ENCODE measurements around the gene HMCN2. TPM values are rescaled to one million over a fixed set of nuclear protein-coding genes. Genes with fewer than 3 reads are reported as not detected.

HMCN2 gene
- total RNA-seq, 1 donor from 2014 or later, result 5.7 TPM

DNA sequence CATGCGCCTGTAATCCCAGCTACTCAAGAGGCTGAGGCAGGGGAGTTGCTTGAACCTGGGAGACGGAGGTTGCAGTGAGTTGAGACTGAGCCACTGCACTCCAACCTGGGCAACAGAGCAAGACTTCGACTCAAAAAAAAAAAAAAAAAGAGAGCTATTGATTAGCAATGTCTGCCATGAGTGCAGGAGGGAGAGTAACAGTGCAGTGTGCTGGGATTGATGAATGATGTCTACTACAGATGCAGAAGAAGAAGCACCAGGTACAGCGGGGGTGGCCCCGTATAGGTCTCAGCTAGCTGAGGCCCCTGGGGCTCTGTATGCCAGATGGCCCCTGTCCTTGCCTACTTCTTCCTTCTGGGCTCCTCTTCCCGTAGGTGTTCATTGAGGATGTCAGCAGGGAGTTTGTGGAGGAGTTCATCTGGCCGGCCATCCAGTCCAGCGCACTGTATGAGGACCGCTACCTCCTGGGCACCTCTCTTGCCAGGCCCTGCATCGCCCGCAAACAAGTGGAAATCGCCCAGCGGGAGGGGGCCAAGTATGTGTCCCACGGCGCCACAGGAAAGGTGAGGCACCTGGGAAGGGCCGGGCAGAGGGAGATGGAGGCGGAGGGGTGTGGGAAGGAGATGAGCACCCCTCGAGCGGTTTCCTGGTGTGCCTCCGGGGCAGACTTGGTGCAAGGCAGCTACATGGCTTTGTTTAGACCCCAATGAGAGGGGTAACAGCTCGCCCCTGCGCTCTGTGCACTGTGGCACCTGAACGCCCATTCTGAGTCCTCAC, 192.7 kb downstream of the HMCN2 start:
- intact Hi-C loops (cut with DNase I), result no loop called here
- ATAC-seq, result no peak
- peak; percentile 53 for DNase-seq (ENCODE audit: missing footprints)

- ATAC-seq, result no peak
- DNase-seq (ENCODE audit: missing footprints), result no peak
- intact Hi-C loops (cut with DNase I), result no loop called here
Observed at GRCh38 chr9:130458804-130459067, 193.2 kb downstream of the HMCN2 start.

DNA sequence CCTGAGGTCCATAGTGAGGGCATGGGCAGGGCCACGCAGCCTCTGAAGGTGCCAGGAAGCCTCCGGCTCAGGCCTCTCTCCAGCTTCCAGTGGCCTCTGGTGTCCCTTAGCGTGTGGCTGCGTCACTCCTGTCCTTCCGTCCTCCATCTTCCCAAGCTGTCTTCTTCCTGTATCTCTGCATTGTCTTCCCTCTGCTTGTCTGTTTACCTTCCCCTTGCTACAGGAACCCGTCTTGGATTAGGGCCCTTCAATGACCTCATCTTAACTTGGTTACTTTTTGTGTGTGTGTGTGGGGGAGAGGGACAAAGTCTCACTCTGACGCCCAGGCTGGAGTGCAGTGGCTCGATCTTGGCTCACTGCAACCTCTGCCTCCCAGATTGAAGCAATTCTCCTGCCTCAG, 193.6 kb downstream of the HMCN2 start:
- DNase-seq (ENCODE audit: missing footprints), result no peak
- intact Hi-C loops (cut with DNase I), result no loop called here
- no peak for ATAC-seq

GRCh38 chr9:130459941-130460669, 194.5 kb downstream of the HMCN2 start:
- ATAC-seq, result no peak
- intact Hi-C loops (cut with DNase I), result no loop called here
- peak; percentile 62 for DNase-seq (ENCODE audit: missing footprints)

DNA sequence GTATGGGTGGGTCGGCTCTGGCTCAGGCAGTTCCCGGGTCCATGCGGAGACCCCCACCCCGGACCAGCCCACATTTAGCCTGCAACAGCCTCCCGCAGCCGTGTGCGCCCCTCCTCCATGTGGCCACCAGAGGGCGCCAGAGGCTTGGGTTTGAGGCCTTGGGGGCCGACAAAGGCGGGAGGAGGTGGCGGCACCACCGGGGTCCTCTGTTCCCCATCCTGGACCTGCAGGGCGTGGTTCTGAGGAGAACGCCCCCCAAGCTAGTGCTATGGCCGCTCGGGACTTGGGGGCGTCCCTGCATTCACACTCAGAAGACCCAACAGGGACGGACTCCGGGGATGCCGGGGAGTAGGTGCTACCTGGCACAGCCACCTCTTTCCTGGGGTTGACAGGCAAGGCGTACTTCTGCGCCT, 195.7 kb downstream of the HMCN2 start:
- DNase-seq (ENCODE audit: missing footprints) (peak; percentile 76), ATAC-seq (peak; percentile 60)
- intact Hi-C loops (cut with DNase I), result loop anchor here (1.0 kb wide), 1 partner anchor 221 kb away; no protein-coding TSS in a partner anchor

DNA sequence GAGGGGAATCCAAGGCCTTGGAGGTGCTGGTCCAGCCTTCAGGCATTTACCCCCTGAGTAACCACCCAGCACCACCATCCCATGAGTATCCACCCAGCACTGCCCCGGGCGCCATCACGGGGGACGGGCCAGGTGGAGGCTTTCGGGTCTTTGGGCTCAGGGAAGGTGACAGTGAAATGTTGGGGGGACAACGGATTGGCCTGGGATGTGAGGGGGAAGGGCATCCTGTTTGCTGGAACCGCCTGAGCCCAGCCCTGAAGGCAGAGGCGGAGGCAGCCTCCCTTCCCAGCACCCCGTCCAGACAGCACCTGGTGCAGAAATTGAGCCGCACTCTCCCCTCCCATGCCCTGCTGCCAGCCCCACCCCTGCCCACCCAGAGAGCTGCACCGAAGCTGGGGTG, 196.2 kb downstream of the HMCN2 start:
- intact Hi-C loops (cut with DNase I), result loop anchor here (1.0 kb wide), 1 partner anchor 221 kb away; no protein-coding TSS in a partner anchor
- ATAC-seq (no peak), DNase-seq (ENCODE audit: missing footprints) (peak; percentile 64)

DNA sequence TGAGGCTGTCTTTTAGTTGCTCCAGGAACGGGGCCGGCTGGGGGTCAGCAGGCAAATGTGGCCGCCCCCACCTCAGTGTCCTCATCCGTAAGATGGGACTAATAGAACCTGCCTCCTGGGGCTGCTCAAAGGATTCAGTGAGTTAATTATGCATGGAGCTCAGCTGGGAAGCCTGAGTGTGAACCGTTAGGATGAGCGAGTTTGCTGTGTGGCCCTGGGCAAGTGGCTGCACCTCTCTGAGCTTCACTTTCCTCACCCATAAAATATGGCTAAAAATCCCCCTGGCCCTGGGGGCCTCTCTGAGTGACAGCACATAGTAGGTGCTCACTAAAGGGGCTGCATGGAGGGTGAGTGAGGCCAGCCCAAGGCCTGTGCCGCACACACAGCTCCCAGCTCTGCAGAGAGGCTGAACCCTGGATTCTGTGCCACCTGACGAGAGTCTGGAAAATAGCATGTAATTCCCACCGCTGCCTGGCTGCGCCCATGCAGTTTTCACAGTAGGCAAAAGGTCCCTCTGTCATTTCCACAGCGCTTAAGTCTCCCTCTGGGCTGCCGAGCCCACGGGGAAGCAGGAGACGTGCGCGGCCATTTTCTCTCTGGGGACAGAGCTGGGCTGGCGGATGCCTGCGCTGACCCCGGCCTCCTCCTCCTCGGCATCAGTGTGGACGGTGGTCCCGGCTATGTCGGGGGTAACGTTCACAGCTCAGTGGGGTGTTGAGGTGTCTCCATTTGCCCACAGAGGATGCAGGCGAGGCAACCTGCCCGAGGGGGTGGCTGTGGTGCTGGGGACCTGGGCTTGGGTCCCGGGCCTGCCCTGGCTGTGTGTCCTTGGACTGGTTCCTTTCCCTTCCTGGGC, 197.4 kb downstream of the HMCN2 start:
- ATAC-seq (no peak), DNase-seq (ENCODE audit: missing footprints) (peak; percentile 37)
- intact Hi-C loops (cut with DNase I), result no loop called here

DNA sequence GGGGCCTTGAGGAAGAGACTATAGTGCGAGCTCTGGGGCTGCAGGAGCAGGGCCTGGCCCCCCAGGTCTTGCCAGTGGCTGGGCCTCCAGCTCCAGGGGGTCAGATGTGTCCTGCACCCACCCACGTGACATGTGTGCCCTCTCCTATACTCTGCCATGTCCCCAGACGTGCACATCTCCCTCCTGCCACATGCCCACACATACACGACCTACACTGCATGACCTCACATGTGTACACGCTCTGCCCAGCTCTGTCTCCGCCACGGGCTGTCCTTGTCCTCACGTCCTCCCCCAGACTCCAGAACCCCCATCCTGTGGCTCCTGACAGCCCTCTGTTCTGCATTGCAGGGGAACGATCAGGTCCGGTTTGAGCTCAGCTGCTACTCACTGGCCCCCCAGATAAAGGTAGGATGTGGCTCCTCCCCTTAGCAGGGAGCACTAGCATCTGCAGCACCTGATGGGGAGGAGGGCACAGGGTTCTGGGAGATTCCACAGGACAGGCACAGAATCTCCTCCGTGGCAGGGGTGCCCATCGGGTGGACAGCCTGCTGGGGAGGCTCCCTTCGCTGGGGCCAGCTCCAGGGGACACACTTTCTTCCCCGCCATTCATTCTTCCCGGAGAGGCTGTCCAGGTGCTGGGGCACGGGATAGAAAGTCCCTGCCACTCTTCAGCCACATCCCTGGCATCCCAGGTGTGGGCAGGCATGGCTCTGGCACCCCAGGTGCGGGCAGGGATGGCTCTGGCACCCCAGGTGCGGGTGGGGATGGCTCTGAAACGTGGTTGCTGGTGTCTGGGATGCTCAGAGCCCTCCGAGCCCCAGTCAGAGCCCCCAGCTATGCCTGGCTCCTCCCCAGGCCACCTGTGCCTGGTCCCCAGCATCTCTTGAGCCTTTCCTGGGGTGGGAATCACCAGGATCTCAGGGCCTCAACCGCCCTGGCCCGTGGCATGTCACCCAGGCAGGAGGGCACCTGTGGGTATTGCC, 198.5 kb downstream of the HMCN2 start:
- ATAC-seq (no peak), DNase-seq (ENCODE audit: missing footprints) (peak; percentile 37)
- intact Hi-C loops (cut with DNase I), result no loop called here

DNA sequence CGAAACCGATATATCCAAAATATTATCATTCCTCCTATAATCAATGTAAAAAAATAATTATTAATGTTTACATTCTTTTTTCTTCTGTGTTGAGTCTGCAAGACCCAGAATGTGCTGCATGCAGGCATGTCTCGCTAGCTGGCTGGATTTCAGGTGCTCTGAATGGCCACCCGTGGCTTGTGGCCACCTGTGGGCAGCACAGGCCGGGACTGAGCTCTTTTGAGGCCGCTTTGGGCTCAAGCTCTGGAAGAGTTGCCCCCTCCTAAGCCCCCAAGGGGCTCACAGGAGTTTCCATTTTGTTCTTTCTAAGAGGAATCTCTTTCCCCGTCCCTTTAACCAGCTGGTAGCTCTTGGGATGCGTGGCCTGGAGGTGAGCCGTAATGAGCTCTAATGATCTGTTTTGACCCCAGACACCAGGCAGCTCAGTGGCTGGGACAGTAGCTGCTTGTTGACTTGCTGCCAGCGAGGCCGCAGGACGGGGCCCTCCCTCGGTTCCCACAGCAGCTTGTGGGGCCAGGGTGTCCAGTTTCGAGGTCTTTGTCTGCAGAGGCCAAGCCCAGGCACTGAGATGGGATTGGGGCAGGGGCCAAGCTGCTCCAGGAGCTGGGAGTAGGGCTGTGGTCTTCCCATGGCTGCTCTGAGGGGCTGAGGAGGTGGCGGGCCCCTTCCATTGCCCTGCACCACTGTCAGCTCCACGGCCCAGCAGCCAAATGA, 200.0 kb downstream of the HMCN2 start:
- ATAC-seq (no peak), DNase-seq (ENCODE audit: missing footprints) (no peak)
- intact Hi-C loops (cut with DNase I), result no loop called here

DNA sequence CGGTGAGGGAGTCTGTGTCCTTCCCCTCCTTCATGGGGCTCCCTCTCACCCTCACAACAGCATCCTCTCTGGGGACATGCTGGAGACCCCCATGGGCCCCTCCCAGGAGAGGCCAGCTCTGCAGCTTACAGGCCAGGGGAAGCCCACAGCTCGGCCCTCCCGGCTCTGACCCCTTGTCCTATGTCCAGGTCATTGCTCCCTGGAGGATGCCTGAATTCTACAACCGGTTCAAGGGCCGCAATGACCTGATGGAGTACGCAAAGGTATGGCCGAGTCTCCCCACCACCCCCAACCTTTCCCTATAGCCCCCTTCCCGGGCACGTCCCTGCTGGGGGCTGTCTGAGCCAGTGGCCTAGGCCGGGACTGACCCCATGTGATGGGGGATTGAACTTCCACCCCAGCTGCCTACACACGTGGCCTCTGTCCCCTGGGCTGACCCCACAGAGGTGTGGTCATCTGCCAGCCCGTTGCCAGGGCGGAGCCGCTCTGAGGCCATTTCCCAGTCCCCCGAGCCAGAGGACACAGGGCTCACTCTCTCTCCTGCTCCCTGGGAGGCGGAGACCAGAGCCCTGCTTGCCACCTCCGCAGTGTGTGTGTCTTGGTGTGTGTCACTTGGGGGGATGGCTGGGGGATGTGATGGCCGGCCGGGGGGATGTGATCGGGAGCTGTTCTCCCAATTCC, 201.1 kb downstream of the HMCN2 start:
- ATAC-seq (no peak), DNase-seq (ENCODE audit: missing footprints) (no peak)
- intact Hi-C loops (cut with DNase I), result no loop called here

DNA sequence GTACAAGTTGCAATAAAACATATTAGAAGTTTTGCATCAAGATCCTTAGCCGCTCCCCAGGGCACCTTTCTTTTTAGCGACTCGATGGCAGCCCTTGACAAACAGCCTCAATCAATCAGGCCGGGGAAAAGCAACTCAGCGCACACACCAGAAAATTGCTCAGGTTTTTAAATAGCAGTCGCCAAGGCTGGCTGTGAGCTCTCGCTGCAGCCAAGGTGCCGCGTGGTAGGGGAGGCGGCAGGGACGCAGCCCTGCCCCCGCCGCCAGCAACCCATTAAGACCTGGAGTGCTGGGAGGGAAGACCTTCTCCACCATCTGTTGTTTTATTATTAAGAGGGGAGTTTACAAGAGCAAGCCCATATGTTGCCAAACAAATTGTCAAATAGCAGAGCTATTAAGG, 201.8 kb downstream of the HMCN2 start:
- intact Hi-C loops (cut with DNase I), result no loop called here
- ATAC-seq (no peak), DNase-seq (ENCODE audit: missing footprints) (no peak)

DNA sequence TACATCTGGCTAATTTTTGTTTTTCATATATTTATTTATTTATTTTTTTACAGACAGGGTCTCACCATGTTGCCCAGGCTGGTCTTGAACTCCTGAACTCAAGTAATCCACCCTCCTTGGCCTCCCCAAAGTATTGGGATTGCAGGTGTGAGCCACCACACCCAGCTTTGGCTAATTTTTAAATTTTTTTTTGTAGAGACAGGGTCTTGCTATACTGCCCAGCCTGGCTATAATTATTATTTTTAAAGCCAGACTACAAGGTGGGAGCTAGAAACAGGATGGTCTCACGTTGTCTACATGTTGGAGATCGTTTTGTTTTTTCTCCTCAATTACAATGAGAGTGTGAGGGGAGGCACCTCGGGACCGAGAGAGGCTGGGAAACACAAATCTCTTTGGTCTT, 203.0 kb downstream of the HMCN2 start:
- intact Hi-C loops (cut with DNase I), result no loop called here
- no peak for DNase-seq (ENCODE audit: missing footprints)
- ATAC-seq, result no peak

- DNase-seq (ENCODE audit: missing footprints) (no peak), ATAC-seq (no peak)
- intact Hi-C loops (cut with DNase I), result no loop called here
Observed at GRCh38 chr9:130470269-130470668, 204.7 kb downstream of the HMCN2 start.

DNA sequence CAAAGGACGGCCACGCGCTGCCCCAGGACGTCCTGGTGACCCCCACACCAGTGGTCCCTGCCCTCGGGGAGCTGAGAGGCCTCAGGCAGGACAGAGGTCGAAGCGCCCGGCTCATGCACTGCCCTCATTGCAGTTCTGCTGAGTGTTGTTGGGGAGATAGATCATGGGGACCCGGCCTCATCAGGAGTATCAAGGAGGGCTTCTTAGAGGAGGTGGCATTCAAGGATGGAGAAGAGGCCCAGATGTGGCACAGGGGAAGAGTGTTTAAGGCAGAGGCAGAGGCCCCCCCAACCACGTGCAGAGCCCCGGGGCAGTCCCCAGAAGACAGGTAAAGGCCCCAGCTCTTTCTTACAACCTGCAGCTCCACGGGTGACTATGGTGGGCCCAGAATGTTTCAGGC, 205.4 kb downstream of the HMCN2 start:
- intact Hi-C loops (cut with DNase I), result no loop called here
- ATAC-seq (no peak), DNase-seq (ENCODE audit: missing footprints) (no peak)

GRCh38 chr9:130471411-130472183, 206.0 kb downstream of the HMCN2 start:
- intact Hi-C loops (cut with DNase I), result no loop called here
- ATAC-seq, result no peak

DNA sequence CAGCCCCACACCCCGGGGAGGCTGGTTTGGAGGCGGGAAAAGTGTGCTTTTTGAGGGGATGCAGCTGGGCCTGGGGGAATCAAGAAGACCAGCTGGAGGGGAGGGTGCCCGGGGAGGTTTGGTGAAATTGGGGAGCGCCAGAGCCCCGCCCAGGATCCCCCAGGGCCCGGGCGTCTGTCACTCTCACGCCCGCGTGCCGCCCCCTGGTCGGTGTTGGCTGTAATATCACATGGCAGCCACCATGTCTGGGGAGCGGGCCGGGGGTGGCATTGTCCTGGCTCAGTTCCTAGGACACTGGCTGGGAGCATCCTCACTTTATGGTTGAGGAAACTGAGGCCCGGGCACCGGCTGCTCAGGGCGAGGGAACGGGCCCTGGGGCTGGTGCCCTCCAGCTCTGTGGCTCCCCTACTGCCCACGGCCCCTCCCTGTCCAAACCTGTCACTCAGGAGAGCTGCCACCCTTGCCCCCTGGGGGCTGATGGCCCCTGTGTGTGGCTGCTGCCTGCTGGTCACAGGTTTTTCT, 206.7 kb downstream of the HMCN2 start:
- intact Hi-C loops (cut with DNase I), result no loop called here
- ATAC-seq, result no peak

More at GRCh38 chr9:130471411-130472183, 206.0 kb downstream of the HMCN2 start:
- DNase-seq (ENCODE audit: missing footprints), result no peak

More for the DNA sequence above, 206.7 kb downstream of the HMCN2 start:
- no peak for DNase-seq (ENCODE audit: missing footprints)
